ENCODE measurements around the gene TBL3. TPM values are rescaled to one million over a fixed set of nuclear protein-coding genes. Genes with fewer than 3 reads are reported as not detected.

Gene TBL3
- total RNA-seq, 1 experiment from 2014 or later, result 26.8 TPM

DNA sequence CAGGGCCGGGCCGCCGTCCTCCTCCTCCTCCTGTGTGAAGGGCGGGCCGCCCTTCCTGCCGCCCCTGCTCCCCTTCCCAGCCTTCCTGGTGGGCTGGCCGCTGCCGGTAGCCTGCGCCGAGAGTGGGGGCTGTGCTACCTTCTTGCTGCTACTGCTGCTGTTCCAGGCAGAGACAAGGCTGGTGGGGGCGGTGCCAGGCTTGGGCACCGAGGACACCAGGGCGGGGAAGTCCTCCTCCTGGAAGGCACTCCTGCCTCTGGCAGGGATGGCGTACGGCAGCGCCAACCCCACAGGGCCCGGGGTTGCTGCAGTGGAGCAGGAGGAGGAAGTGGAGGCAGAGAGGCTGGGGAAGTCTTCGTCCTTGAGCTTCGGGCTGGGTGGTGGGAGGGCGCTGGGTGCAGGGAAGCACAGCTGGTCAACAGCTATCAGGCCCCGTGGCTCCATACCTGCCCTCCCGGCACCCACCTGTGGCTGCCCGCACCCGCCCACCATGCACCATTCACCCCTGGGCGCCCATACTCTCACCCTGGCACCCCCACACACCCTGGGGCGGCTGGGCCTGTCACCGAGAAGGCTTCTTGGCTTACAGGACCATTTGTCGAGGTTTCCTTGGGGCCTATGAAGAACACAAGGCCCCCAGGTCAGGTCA is 28.1 kb downstream of the TBL3 start:
- H3K4me1 Mint-ChIP-seq (ENCODE audit: insufficient read depth, unreplicated experiment), result peaks cover 6% of the 10 kb centered on the region
- no TSS peak for BruUV-seq (replicated peaks)
- H3K27me3 Mint-ChIP-seq (ENCODE audit: insufficient read depth, unreplicated experiment), result no peaks in the 10 kb centered on the region
- ChIA-PET POLR2A (interaction anchor here (0.9 kb wide), 1 partner anchor 155 kb away, joined by 4 read pairs; the partner anchor contains the start of gene TRAF7), CTCF (interaction anchor here (0.7 kb wide), 1 partner anchor 964 kb away, joined by 4 read pairs; the partner anchor contains the start of gene KREMEN2)
- no peak overlapping the region for H3K27ac Mint-ChIP-seq (ENCODE audit: low read depth, unreplicated experiment)
- H3K9me3 Mint-ChIP-seq (ENCODE audit: unreplicated experiment), result no peaks in the 10 kb centered on the region
- H3K36me3 Mint-ChIP-seq (ENCODE audit: insufficient read depth, unreplicated experiment), result peaks cover 73% of the 10 kb centered on the region
- intact Hi-C loops (cut with micrococcal nuclease), result no loop called here
- TF ChIP-seq, protein P1, sequence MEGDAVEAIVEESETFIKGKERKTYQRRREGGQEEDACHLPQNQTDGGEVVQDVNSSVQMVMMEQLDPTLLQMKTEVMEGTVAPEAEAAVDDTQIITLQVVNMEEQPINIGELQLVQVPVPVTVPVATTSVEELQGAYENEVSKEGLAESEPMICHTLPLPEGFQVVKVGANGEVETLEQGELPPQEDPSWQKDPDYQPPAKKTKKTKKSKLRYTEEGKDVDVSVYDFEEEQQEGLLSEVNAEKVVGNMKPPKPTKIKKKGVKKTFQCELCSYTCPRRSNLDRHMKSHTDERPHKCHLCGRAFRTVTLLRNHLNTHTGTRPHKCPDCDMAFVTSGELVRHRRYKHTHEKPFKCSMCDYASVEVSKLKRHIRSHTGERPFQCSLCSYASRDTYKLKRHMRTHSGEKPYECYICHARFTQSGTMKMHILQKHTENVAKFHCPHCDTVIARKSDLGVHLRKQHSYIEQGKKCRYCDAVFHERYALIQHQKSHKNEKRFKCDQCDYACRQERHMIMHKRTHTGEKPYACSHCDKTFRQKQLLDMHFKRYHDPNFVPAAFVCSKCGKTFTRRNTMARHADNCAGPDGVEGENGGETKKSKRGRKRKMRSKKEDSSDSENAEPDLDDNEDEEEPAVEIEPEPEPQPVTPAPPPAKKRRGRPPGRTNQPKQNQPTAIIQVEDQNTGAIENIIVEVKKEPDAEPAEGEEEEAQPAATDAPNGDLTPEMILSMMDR (IDR thresholded peaks at IDR 0.05; ENCODE audit: unreplicated experiment), result no peak
- H3K4me3 Mint-ChIP-seq (ENCODE audit: unreplicated experiment), result no peak overlapping the region
- no peak for DNase-seq (ENCODE audit: unreplicated experiment)

DNA sequence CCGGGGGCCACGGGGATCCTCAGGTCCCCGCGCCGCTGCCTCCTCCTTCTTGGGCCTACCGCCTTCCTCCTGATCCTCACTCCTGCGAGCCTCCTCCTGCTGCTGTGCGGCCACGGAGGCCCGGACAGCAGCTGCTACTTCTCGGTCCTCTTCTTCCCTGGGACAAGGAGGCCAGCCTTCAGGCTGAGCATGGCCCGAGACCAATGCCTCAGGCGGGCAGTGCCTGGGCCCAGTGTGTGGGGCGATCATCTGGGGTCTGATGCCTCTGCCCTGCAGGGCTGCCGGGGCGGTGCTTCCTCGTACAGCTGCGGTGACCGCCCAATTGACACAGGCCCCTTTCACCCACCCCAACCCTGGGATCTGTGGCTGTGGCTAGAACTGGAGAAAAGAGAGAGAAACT is 29.2 kb downstream of the TBL3 start:
- peaks cover 2% of the 10 kb centered on the region for H3K4me1 Mint-ChIP-seq (ENCODE audit: insufficient read depth, unreplicated experiment)
- no peaks in the 10 kb centered on the region for H3K9me3 Mint-ChIP-seq (ENCODE audit: unreplicated experiment)
- no TSS peak for BruUV-seq (replicated peaks)
- CTCF ChIA-PET, result no interaction called here
- intact Hi-C loops (cut with micrococcal nuclease), result no loop called here
- no peak overlapping the region for H3K4me3 Mint-ChIP-seq (ENCODE audit: unreplicated experiment)
- POLR2A ChIA-PET, result interaction anchor here (1.2 kb wide), 1 partner anchor 13 kb away, joined by 3 read pairs; no protein-coding TSS in a partner anchor
- H3K27ac Mint-ChIP-seq (ENCODE audit: low read depth, unreplicated experiment), result no peak overlapping the region
- H3K36me3 Mint-ChIP-seq (ENCODE audit: insufficient read depth, unreplicated experiment), result peaks cover 67% of the 10 kb centered on the region
- H3K27me3 Mint-ChIP-seq (ENCODE audit: insufficient read depth, unreplicated experiment), result no peaks in the 10 kb centered on the region
- TF ChIP-seq, protein P1 (IDR thresholded peaks at IDR 0.05; ENCODE audit: unreplicated experiment), result no peak
- no peak for DNase-seq (ENCODE audit: unreplicated experiment)

- no peak for DNase-seq (ENCODE audit: unreplicated experiment)
- Mint-ChIP-seq H3K4me1 (ENCODE audit: insufficient read depth, unreplicated experiment) (peaks cover 9% of the 10 kb centered on the region), H3K27ac (ENCODE audit: low read depth, unreplicated experiment) (no peak overlapping the region), H3K27me3 (ENCODE audit: insufficient read depth, unreplicated experiment) (no peaks in the 10 kb centered on the region), H3K4me3 (ENCODE audit: unreplicated experiment) (no peak overlapping the region), H3K36me3 (ENCODE audit: insufficient read depth, unreplicated experiment) (peaks cover 69% of the 10 kb centered on the region), H3K9me3 (ENCODE audit: unreplicated experiment) (no peaks in the 10 kb centered on the region)
- TF ChIP-seq, protein P1 (IDR thresholded peaks at IDR 0.05; ENCODE audit: unreplicated experiment), result no peak
- POLR2A ChIA-PET, result interaction anchor here (1.2 to 1.7 kb wide), 2 partner anchors 13 kb away, joined by 3 to 4 read pairs; no protein-coding TSS in a partner anchor
- CTCF ChIA-PET, result interaction anchor here (0.7 to 0.8 kb wide), 2 partner anchors 66 to 395 kb away, joined by 3 to 4 read pairs; no protein-coding TSS in a partner anchor
- intact Hi-C loops (cut with micrococcal nuclease), result no loop called here
- no TSS peak for BruUV-seq (replicated peaks)
Measured at GRCh38 chr16:2001456-2002355, 29.9 kb downstream of the TBL3 start.

Data from MCF 10A (cell line).